B cell (primary cell): ENCODE data around the gene CIITA. TPM values are rescaled to one million over a fixed set of nuclear protein-coding genes. Genes with fewer than 3 reads are reported as not detected.

ENCODE experiments used
- ATAC-seq: fragments of 200-7000 bp; cut with Tn5 transposase; one replicate; pipeline ENCODE4 v1.10.0; 2021; ENCODE audit warnings: low read depth, mild to moderate bottlenecking, moderate number of reproducible peaks, moderate library complexity
- CTCF ChIA-PET: fragments of 350-600 bp; sonication (Branson Sonifier 250); formaldehyde crosslinking; loops from one replicate; lab custom pipeline; 2021; ENCODE audit warnings: antibody characterized with exemption, inconsistent platforms; lab: Charles Lee
- POLR2A ChIA-PET: fragments of 350-600 bp; sonication (Branson Sonifier 250); formaldehyde crosslinking; loops from one replicate; lab custom pipeline; 2021; ENCODE audit warnings: antibody characterized with exemption; lab: Charles Lee
- DNase-seq: peaks from one replicate; pipeline ENCODE4 v3.0.0; 2013
- H2AFZ ChIP-seq: 2 replicates; pipeline ENCODE4 v1.6.1; 2012; ENCODE audit warnings: mild to moderate bottlenecking, low read depth, low read length; ENCODE audit not compliant: insufficient read depth, poor library complexity, severe bottlenecking
- H3K27ac ChIP-seq, 2 donors: 1 replicate in 1 of 2; 2 replicates in 1 of 2; pipeline ENCODE4 v1.5.1; 2012 to 2013; ENCODE audit warnings: low read length in 2 of 2, mild to moderate bottlenecking in 2 of 2, moderate library complexity in 1 of 2
- H3K27me3 ChIP-seq, 4 experiments: fragments of 200-600 bp in 1 of 4; sonication (generic) in 1 of 4; replicated peaks in 1 of 4; 1 replicate in 2 of 4; 2 replicates in 2 of 4; pipeline versions ENCODE4 v1.6.1 to v1.7.0; 2013 to 2016; ENCODE audit warnings: low read length in 3 of 4, mild to moderate bottlenecking in 2 of 4, mixed read lengths in 1 of 4, moderate library complexity in 1 of 4; ENCODE audit not compliant: insufficient read depth in 4 of 4, control insufficient read depth in 3 of 4; ENCODE audit errors: control extremely low read depth in 1 of 4
- H3K36me3 ChIP-seq, 2 experiments: replicated peaks in 1 of 2; 1 replicate in 1 of 2; 2 replicates in 1 of 2; pipeline versions ENCODE4 v1.6.1 to v1.7.1; 2013; ENCODE audit warnings: low read length in 1 of 2; ENCODE audit not compliant: insufficient read depth in 2 of 2, control insufficient read depth in 1 of 2; ENCODE audit errors: control extremely low read depth in 1 of 2, extremely low read depth in 1 of 2
- H3K4me1 ChIP-seq, 2 donors: fragments of 200-600 bp in 1 of 2; sonication (generic) in 1 of 2; 1 replicate in 1 of 2; 2 replicates in 1 of 2; pipeline versions ENCODE4 v1.5.1 to v1.6.1; 2013 to 2017; ENCODE audit warnings: low read length in 2 of 2; ENCODE audit not compliant: control insufficient read depth in 2 of 2, insufficient read depth in 2 of 2
- H3K4me2 ChIP-seq: replicated peaks from 2 replicates; pipeline ENCODE3; 2012; ENCODE audit warnings: mild to moderate bottlenecking, low read depth, low read length; ENCODE audit not compliant: poor library complexity, severe bottlenecking
- H3K4me3 ChIP-seq, 5 experiments: fragments of 200-600 bp in 1 of 5; sonication (generic) in 1 of 5; 1 replicate in 3 of 5; 2 replicates in 2 of 5; pipeline versions ENCODE4 v1.5.1 to v1.7.0; 2011 to 2016; ENCODE audit warnings: low read length in 4 of 5, mild to moderate bottlenecking in 4 of 5, low read depth in 2 of 5, control low read depth in 1 of 5, moderate library complexity in 1 of 5; ENCODE audit not compliant: insufficient read depth in 1 of 5; ENCODE audit errors: control extremely low read depth in 1 of 5, extremely low read depth in 1 of 5
- H3K79me2 ChIP-seq: fragments of 200-600 bp; sonication (generic); one replicate; pipeline ENCODE4 v1.6.0; 2016; ENCODE audit warnings: low read length; ENCODE audit not compliant: control insufficient read depth, insufficient read depth
- H3K9ac ChIP-seq: fragments of 200-600 bp; sonication (generic); 2 replicates; pipeline ENCODE4 v1.6.1; 2017; ENCODE audit warnings: mild to moderate bottlenecking, low read length, moderate library complexity
- H3K9me3 ChIP-seq, 3 donors: one replicate each; pipeline versions ENCODE4 v1.6.1 to v1.7.1; 2013; ENCODE audit warnings: low read length in 2 of 3; ENCODE audit not compliant: control insufficient read depth in 2 of 3, insufficient read depth in 1 of 3; ENCODE audit errors: control extremely low read depth in 1 of 3
- H4K20me1 ChIP-seq: 2 replicates; pipeline ENCODE4 v1.6.0; 2012; ENCODE audit warnings: mild to moderate bottlenecking, low read length; ENCODE audit not compliant: insufficient read depth, control insufficient read depth, poor library complexity, severe bottlenecking
- H3K27ac Mint-ChIP-seq: one replicate; pipeline ENCODE4 v1.8.0; 2021; ENCODE audit warnings: mixed read lengths
- H3K27me3 Mint-ChIP-seq: one replicate; pipeline ENCODE4 v1.8.0; 2021; ENCODE audit warnings: mixed read lengths
- H3K4me1 Mint-ChIP-seq: one replicate; pipeline ENCODE4 v1.8.0; 2021; ENCODE audit warnings: mixed read lengths
- H3K4me3 Mint-ChIP-seq: one replicate; pipeline ENCODE4 v1.8.0; 2021; ENCODE audit warnings: mixed read lengths
- H3K9me3 Mint-ChIP-seq: one replicate; pipeline ENCODE4 v1.8.0; 2022; ENCODE audit warnings: mixed read lengths; ENCODE audit not compliant: insufficient read depth
- EZH2 ChIP-seq: IDR thresholded peaks from 2 replicates; pipeline ENCODE4 v1.6.1; 2012; ENCODE audit warnings: borderline replicate concordance, low read depth, mild to moderate bottlenecking, moderate library complexity, low read length; ENCODE audit not compliant: insufficient read depth, poor library complexity, severe bottlenecking
- WGBS: methylation state at CpG from one replicate; pipeline ENCODE4 v1.1.5; 2013; ENCODE audit warnings: missing lambda C conversion rate; ENCODE audit not compliant: insufficient coverage; 5-methylcytosine and 5-hydroxymethylcytosine counted together
- intact Hi-C: fragments of 100-400 bp; cut with micrococcal nuclease; formaldehyde crosslinking; loops from one replicate; pipeline ENCODE4 v1.10.0; 2022
- polyA plus RNA-seq: library from polyadenylated mRNA; depleted of rRNA; stranded (reverse); fragments of >200 nt; gene quantifications from 2 replicates; pipeline ENCODE4 v1.2.3, GENCODE V29; 2012
- total RNA-seq, 2 donors: library from RNA; stranded (reverse); fragments of 120-200 nt in 1 of 2; gene quantifications; 1 replicate in 1 of 2; 2 replicates in 1 of 2; pipeline versions ENCODE4 v1.2.3 to v1.2.4, GENCODE V29; 2013 to 2022
- TF ChIP-seq, protein P1 (sequence below): fragments of 200-600 bp; IDR thresholded peaks from one replicate; pipeline ENCODE4 v1.8.0; 2022; ENCODE audit warnings: antibody characterized with exemption, mild to moderate bottlenecking

CIITA gene
- total and polyA plus RNA-seq, 2 donors (not counting 1 experiment from before 2014, with no cell fraction given) = 632 to 719 TPM

DNA sequence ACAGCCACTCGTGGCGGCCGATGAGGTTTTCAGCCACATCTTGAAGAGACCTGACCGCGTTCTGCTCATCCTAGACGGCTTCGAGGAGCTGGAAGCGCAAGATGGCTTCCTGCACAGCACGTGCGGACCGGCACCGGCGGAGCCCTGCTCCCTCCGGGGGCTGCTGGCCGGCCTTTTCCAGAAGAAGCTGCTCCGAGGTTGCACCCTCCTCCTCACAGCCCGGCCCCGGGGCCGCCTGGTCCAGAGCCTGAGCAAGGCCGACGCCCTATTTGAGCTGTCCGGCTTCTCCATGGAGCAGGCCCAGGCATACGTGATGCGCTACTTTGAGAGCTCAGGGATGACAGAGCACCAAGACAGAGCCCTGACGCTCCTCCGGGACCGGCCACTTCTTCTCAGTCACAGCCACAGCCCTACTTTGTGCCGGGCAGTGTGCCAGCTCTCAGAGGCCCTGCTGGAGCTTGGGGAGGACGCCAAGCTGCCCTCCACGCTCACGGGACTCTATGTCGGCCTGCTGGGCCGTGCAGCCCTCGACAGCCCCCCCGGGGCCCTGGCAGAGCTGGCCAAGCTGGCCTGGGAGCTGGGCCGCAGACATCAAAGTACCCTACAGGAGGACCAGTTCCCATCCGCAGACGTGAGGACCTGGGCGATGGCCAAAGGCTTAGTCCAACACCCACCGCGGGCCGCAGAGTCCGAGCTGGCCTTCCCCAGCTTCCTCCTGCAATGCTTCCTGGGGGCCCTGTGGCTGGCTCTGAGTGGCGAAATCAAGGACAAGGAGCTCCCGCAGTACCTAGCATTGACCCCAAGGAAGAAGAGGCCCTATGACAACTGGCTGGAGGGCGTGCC lies 30.1 kb downstream of the CIITA start:
- intact Hi-C loops = no loop called here

More for the DNA sequence above, 30.1 kb downstream of the CIITA start:
- DNase-seq (no peak), ATAC-seq (no peak)
- 96% methylated on average over 46 of the region's 46 CpGs for WGBS
- Histone ChIP-seq H2AFZ (no peak overlapping the region), H3K9ac (no peak overlapping the region), H4K20me1 (peaks cover 85% of the 10 kb centered on the region), H3K27me3 (no peaks in the 10 kb centered on the region), H3K4me3 (no peak overlapping the region), H3K9me3 (peaks cover 0 to 9% (median 0%) of the 10 kb centered on the region in 3 donors), H3K4me1 (peaks cover 43 to 55% of the 10 kb centered on the region in 2 donors), H3K79me2 (peaks cover 66% of the 10 kb centered on the region), H3K27ac (peak overlapping the region in 1 of 2 donors; percentile 95), H3K36me3 (peaks cover 10 to 100% of the 10 kb centered on the region in 2 experiments), H3K4me2 (peak overlapping the region; percentile 25)
- TF ChIP-seq, protein P1, sequence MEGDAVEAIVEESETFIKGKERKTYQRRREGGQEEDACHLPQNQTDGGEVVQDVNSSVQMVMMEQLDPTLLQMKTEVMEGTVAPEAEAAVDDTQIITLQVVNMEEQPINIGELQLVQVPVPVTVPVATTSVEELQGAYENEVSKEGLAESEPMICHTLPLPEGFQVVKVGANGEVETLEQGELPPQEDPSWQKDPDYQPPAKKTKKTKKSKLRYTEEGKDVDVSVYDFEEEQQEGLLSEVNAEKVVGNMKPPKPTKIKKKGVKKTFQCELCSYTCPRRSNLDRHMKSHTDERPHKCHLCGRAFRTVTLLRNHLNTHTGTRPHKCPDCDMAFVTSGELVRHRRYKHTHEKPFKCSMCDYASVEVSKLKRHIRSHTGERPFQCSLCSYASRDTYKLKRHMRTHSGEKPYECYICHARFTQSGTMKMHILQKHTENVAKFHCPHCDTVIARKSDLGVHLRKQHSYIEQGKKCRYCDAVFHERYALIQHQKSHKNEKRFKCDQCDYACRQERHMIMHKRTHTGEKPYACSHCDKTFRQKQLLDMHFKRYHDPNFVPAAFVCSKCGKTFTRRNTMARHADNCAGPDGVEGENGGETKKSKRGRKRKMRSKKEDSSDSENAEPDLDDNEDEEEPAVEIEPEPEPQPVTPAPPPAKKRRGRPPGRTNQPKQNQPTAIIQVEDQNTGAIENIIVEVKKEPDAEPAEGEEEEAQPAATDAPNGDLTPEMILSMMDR = no peak
- TF ChIP-seq EZH2 = no peak
- H3K9me3 Mint-ChIP-seq = no peaks in the 10 kb centered on the region
- peak overlapping the region; percentile 67 for H3K27ac Mint-ChIP-seq
- no peak overlapping the region for H3K4me3 Mint-ChIP-seq
- peaks cover 70% of the 10 kb centered on the region for H3K4me1 Mint-ChIP-seq
- POLR2A ChIA-PET = interaction anchor here (1.0 to 1.4 kb wide), 2 partner anchors 14 to 155 kb away, joined by 3 to 6 read pairs; no protein-coding TSS in a partner anchor
- CTCF ChIA-PET = interaction anchor here (1.1 to 1.3 kb wide), 4 partner anchors 16 to 92 kb away, joined by 3 to 4 read pairs (median 3); no protein-coding TSS in a partner anchor
- no peaks in the 10 kb centered on the region for H3K27me3 Mint-ChIP-seq
